Measurements from ENCODE around the gene ATPAF1. TPM values are rescaled to one million over a fixed set of nuclear protein-coding genes. Genes with fewer than 3 reads are reported as not detected.
"Not testable (repeated sequence)": the region's sequence is repeated elsewhere in the genome, so short reads cannot be mapped to it uniquely, and the experiment has no call there.

The ATPAF1 gene
- total and polyA plus RNA-seq, 4 donors = 26.9 to 39.4 (median 33.6) TPM

- Histone ChIP-seq H3K36me3 (ENCODE audit: control insufficient read depth in 1 of 2, insufficient read depth in 2 of 2, low read length in 1 of 2) (peaks cover 3% of the 10 kb centered on the region in 2 donors), H3K9me3 (ENCODE audit: control insufficient read depth, low read length) (no peaks in the 10 kb centered on the region), H3K4me3 (ENCODE audit: low read length in 2 of 2) (no peak overlapping the region), H3K27ac (ENCODE audit: low read depth in 1 of 2, low read length in 2 of 2) (no peak overlapping the region), H3K27me3 (ENCODE audit: control insufficient read depth in 1 of 2, insufficient read depth in 2 of 2, low read length in 1 of 2) (no peaks in the 10 kb centered on the region), H3K4me1 (ENCODE audit: control insufficient read depth in 1 of 2, insufficient read depth in 2 of 2, low read length in 2 of 2) (no peaks in the 10 kb centered on the region)
- no peak for DNase-seq
- intact Hi-C loops (cut with DNase I) = no loop called here
- ATAC-seq (ENCODE audit: low FRiP score) = no peak
- WGBS, 2 donors = 69 to 88% methylated on average over 1 of the region's 1 CpG
Measured at GRCh38 chr1:46675549-46676314, 7.6 kb upstream of the ATPAF1 start.

- H3K36me3 ChIP-seq (ENCODE audit: control insufficient read depth in 1 of 2, insufficient read depth in 2 of 2, low read length in 1 of 2) = peaks cover 3% of the 10 kb centered on the region in 2 donors
- no peaks in the 10 kb centered on the region for H3K27me3 ChIP-seq (ENCODE audit: control insufficient read depth in 1 of 2, insufficient read depth in 2 of 2, low read length in 1 of 2)
- no peak for ATAC-seq (ENCODE audit: low FRiP score)
- no peak for DNase-seq
- no peaks in the 10 kb centered on the region for H3K9me3 ChIP-seq (ENCODE audit: control insufficient read depth, low read length)
- no peak overlapping the region for H3K27ac ChIP-seq (ENCODE audit: low read depth in 1 of 2, low read length in 2 of 2)
- intact Hi-C loops (cut with DNase I) = no loop called here
- 34 to 56% methylated on average over 4 of the region's 4 CpGs for WGBS, 2 donors
- no peaks in the 10 kb centered on the region for H3K4me1 ChIP-seq (ENCODE audit: control insufficient read depth in 1 of 2, insufficient read depth in 2 of 2, low read length in 2 of 2)
- H3K4me3 ChIP-seq (ENCODE audit: low read length in 2 of 2) = no peak overlapping the region
Measured at GRCh38 chr1:46673749-46674182, 5.6 kb upstream of the ATPAF1 start.

GRCh38 chr1:46672696-46673095, 4.5 kb upstream of the ATPAF1 start:
- no peak overlapping the region for H3K27ac ChIP-seq (ENCODE audit: low read depth in 1 of 2, low read length in 2 of 2)
- no peaks in the 10 kb centered on the region for H3K27me3 ChIP-seq (ENCODE audit: control insufficient read depth in 1 of 2, insufficient read depth in 2 of 2, low read length in 1 of 2)
- 72 to 73% methylated on average over 8 of the region's 8 CpGs for WGBS, 2 donors
- H3K4me3 ChIP-seq (ENCODE audit: low read length in 2 of 2) = no peak overlapping the region
- no peaks in the 10 kb centered on the region for H3K4me1 ChIP-seq (ENCODE audit: control insufficient read depth in 1 of 2, insufficient read depth in 2 of 2, low read length in 2 of 2)
- DNase-seq (no peak), ATAC-seq (ENCODE audit: low FRiP score) (no peak)
- peaks cover 3% of the 10 kb centered on the region in 2 donors for H3K36me3 ChIP-seq (ENCODE audit: control insufficient read depth in 1 of 2, insufficient read depth in 2 of 2, low read length in 1 of 2)
- intact Hi-C loops (cut with DNase I) = no loop called here
- no peaks in the 10 kb centered on the region for H3K9me3 ChIP-seq (ENCODE audit: control insufficient read depth, low read length)

GRCh38 chr1:46671554-46671953, 3.4 kb upstream of the ATPAF1 start, which contains the start of gene TEX38:
TEX38 (plus strand) TSS chr1:46671854; CDS start chr1:46671935, 81 bp downstream.
- no peak for ATAC-seq (ENCODE audit: low FRiP score)
- DNase-seq = no peak
- 77 to 89% methylated on average over 3 of the region's 3 CpGs for WGBS, 2 donors
- H3K27ac ChIP-seq (ENCODE audit: low read depth in 1 of 2, low read length in 2 of 2) = no peak within 1 kb of the TSS
- intact Hi-C loops (cut with DNase I) = no loop called here
- no peak within 1 kb of the TSS for H3K4me3 ChIP-seq (ENCODE audit: low read length in 2 of 2)
- H3K27me3 ChIP-seq (ENCODE audit: control insufficient read depth in 1 of 2, insufficient read depth in 2 of 2, low read length in 1 of 2) = no peaks in the 10 kb centered on the region
- H3K4me1 ChIP-seq (ENCODE audit: control insufficient read depth in 1 of 2, insufficient read depth in 2 of 2, low read length in 2 of 2) = peaks cover 0 to 5% of the 10 kb centered on the region in 2 donors
- H3K9me3 ChIP-seq (ENCODE audit: control insufficient read depth, low read length) = no peaks in the 10 kb centered on the region
- H3K36me3 ChIP-seq (ENCODE audit: control insufficient read depth in 1 of 2, insufficient read depth in 2 of 2, low read length in 1 of 2) = no peaks in the 10 kb centered on the region

GRCh38 chr1:46670134-46670533, 2.0 kb upstream of the ATPAF1 start:
- Histone ChIP-seq H3K9me3 (ENCODE audit: control insufficient read depth, low read length) (no peaks in the 10 kb centered on the region), H3K27me3 (ENCODE audit: control insufficient read depth in 1 of 2, insufficient read depth in 2 of 2, low read length in 1 of 2) (no peaks in the 10 kb centered on the region), H3K27ac (ENCODE audit: low read depth in 1 of 2, low read length in 2 of 2) (no peak overlapping the region), H3K4me1 (ENCODE audit: control insufficient read depth in 1 of 2, insufficient read depth in 2 of 2, low read length in 2 of 2) (peaks cover 0 to 7% of the 10 kb centered on the region in 2 donors), H3K4me3 (ENCODE audit: low read length in 2 of 2) (no peak overlapping the region), H3K36me3 (ENCODE audit: control insufficient read depth in 1 of 2, insufficient read depth in 2 of 2, low read length in 1 of 2) (no peaks in the 10 kb centered on the region)
- intact Hi-C loops (cut with DNase I) = no loop called here
- DNase-seq = no peak
- no peak for ATAC-seq (ENCODE audit: low FRiP score)
- WGBS, 2 donors = 71 to 89% methylated on average over 1 of the region's 1 CpG

- 60 to 73% methylated on average over 2 of the region's 2 CpGs for WGBS, 2 donors
- H3K27ac ChIP-seq (ENCODE audit: low read depth in 1 of 2, low read length in 2 of 2) = no peak overlapping the region
- no peaks in the 10 kb centered on the region for H3K9me3 ChIP-seq (ENCODE audit: control insufficient read depth, low read length)
- DNase-seq (no peak), ATAC-seq (ENCODE audit: low FRiP score) (no peak)
- peaks cover 0 to 11% of the 10 kb centered on the region in 2 donors for H3K4me1 ChIP-seq (ENCODE audit: control insufficient read depth in 1 of 2, insufficient read depth in 2 of 2, low read length in 2 of 2)
- H3K36me3 ChIP-seq (ENCODE audit: control insufficient read depth in 1 of 2, insufficient read depth in 2 of 2, low read length in 1 of 2) = no peaks in the 10 kb centered on the region
- no peak overlapping the region for H3K4me3 ChIP-seq (ENCODE audit: low read length in 2 of 2)
- intact Hi-C loops (cut with DNase I) = loop anchor here (5.0 to 10.0 kb wide), 2 partner anchors 49 to 51 kb away; partner anchors contain the start of gene MOB3C (in 2 of the 2)
- no peaks in the 10 kb centered on the region for H3K27me3 ChIP-seq (ENCODE audit: control insufficient read depth in 1 of 2, insufficient read depth in 2 of 2, low read length in 1 of 2)
Measured at GRCh38 chr1:46665983-46666382, 2.2 kb downstream of the ATPAF1 start.

DNA sequence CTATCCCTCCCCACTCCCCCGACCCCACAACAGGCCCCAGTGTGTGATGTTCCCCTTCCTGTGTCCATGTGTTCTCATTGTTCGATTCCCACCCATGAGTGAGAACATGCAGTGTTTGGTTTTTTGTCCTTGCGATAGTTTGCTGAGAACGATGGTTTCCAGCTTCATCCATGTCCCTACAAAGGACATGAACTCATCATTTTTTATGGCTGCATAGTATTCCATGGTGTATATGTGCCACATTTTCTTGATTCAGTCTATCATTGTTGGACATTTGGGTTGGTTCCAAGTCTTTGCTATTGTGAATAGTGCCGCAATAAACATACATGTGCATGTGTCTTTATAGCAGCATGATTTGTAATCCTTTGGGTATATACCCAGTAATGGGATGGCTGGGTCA, 5.2 kb downstream of the ATPAF1 start:
- H3K4me1 ChIP-seq (ENCODE audit: control insufficient read depth in 1 of 2, insufficient read depth in 2 of 2, low read length in 2 of 2) = peaks cover 0 to 11% of the 10 kb centered on the region in 2 donors
- H3K36me3 ChIP-seq (ENCODE audit: control insufficient read depth in 1 of 2, insufficient read depth in 2 of 2, low read length in 1 of 2); H3K4me3 ChIP-seq (ENCODE audit: low read length in 2 of 2); H3K9me3 ChIP-seq (ENCODE audit: control insufficient read depth, low read length); H3K27me3 ChIP-seq (ENCODE audit: control insufficient read depth in 1 of 2, insufficient read depth in 2 of 2, low read length in 1 of 2); H3K27ac ChIP-seq (ENCODE audit: low read depth in 1 of 2, low read length in 2 of 2); DNase-seq; ATAC-seq (ENCODE audit: low FRiP score): not testable (repeated sequence)
- 96 to 100% methylated on average over 4 to 5 of the region's 5 CpGs for WGBS, 2 donors
- intact Hi-C loops (cut with DNase I) = loop anchor here in 1 of 2 donors (10.0 kb wide), 1 partner anchor 48 kb away; the partner anchor contains the start of gene MOB3C

DNA sequence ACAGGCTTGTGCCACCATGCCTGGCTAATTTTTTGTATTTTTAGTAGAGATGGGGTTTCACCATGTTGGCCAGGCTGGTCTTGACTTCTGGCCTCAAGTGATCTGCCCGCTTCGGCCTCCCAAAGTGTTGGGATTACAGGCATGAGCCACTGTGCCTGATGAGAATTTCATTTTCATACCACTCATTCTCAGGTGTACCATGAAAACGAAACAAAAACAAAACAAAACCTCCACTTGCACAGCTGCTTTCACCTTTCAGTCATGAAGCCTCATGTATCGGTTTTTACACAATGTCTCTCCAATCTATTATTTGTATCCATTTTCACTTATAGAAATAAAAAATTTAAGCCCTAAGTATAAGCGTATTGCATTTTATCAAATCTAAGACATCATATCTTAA, 8.0 kb downstream of the ATPAF1 start:
- H3K9me3 ChIP-seq (ENCODE audit: control insufficient read depth, low read length); DNase-seq; H3K4me3 ChIP-seq (ENCODE audit: low read length in 2 of 2); H3K27ac ChIP-seq (ENCODE audit: low read depth in 1 of 2, low read length in 2 of 2); H3K27me3 ChIP-seq (ENCODE audit: control insufficient read depth in 1 of 2, insufficient read depth in 2 of 2, low read length in 1 of 2); H3K36me3 ChIP-seq (ENCODE audit: control insufficient read depth in 1 of 2, insufficient read depth in 2 of 2, low read length in 1 of 2); ATAC-seq (ENCODE audit: low FRiP score); H3K4me1 ChIP-seq (ENCODE audit: control insufficient read depth in 1 of 2, insufficient read depth in 2 of 2, low read length in 2 of 2): not testable (repeated sequence)
- WGBS, 2 donors = 93 to 97% methylated on average over 5 of the region's 5 CpGs
- intact Hi-C loops (cut with DNase I) = loop anchor here in 1 of 2 donors (10.0 kb wide), 1 partner anchor 45 kb away; the partner anchor contains the start of gene MOB3C

Data from aorta (tissue), 5 donors.